PC-3 (cell line): ENCODE results near the gene PIK3R2. TPM values are rescaled to one million over a fixed set of nuclear protein-coding genes. Genes with fewer than 3 reads are reported as not detected.
A peak's percentile ranks its signal among the peaks of the same experiment; 100 is the strongest.

Experiments used
- ATAC-seq: fragments of 200-7000 bp; cut with Tn5 transposase; 2 replicates; pipeline ENCODE4 v1.9.1; 2020; ENCODE audit warnings: mild to moderate bottlenecking, moderate library complexity
- BruUV-seq: library from RNA; stranded (reverse); fragments of 400-500 nt; replicated peaks from 2 replicates; lab custom pipeline; 2021; lab: Mats Ljungman, UMichigan
- CTCF ChIA-PET: fragments of 300-600 bp; sonication (Branson Sonifier 250); formaldehyde crosslinking; loops from one replicate; lab custom pipeline; 2022; ENCODE audit warnings: antibody characterized with exemption; lab: Charles Lee
- POLR2A ChIA-PET: fragments of 300-600 bp; sonication (Branson Sonifier 250); formaldehyde crosslinking; loops from one replicate; lab custom pipeline; 2022; ENCODE audit warnings: antibody characterized with exemption; ENCODE audit not compliant: unreplicated experiment; lab: Charles Lee
- DNase-seq: peaks from one replicate; pipeline ENCODE4 v3.0.0-alpha.2; 2015
- H2AFZ ChIP-seq: fragments of 300-600 bp; sonication (generic); 2 replicates; pipeline ENCODE4 v1.6.0; 2016; ENCODE audit warnings: antibody characterized with exemption, low read length
- H3F3A ChIP-seq: fragments of 300-600 bp; sonication (generic); one replicate; pipeline ENCODE4 v1.6.0; 2017; ENCODE audit warnings: antibody characterized with exemption, low read length, control low read depth, mild to moderate bottlenecking; ENCODE audit not compliant: unreplicated experiment
- H3K27ac ChIP-seq: fragments of 300-600 bp; sonication (generic); 2 replicates; pipeline ENCODE4 v1.5.1; 2016; ENCODE audit warnings: mild to moderate bottlenecking, low read length
- H3K27me3 ChIP-seq: fragments of 300-600 bp; sonication (generic); 2 replicates; pipeline ENCODE4 v1.6.1; 2016; ENCODE audit warnings: low read length, mixed read lengths
- H3K36me3 ChIP-seq: fragments of 300-600 bp; sonication (generic); 2 replicates; pipeline ENCODE4 v1.6.1; 2016; ENCODE audit warnings: low read depth, mixed run types, low read length, mixed read lengths
- H3K4me1 ChIP-seq: fragments of 300-600 bp; sonication (generic); 2 replicates; pipeline ENCODE4 v1.5.1; 2016; ENCODE audit warnings: low read length; ENCODE audit not compliant: insufficient read depth
- H3K4me2 ChIP-seq: fragments of 300-600 bp; sonication (generic); 2 replicates; pipeline ENCODE4 v1.6.0; 2016; ENCODE audit warnings: low read length
- H3K4me3 ChIP-seq: fragments of 300-600 bp; sonication (generic); 2 replicates; pipeline ENCODE4 v1.5.1; 2016; ENCODE audit warnings: mild to moderate bottlenecking, low read length, mixed read lengths
- H3K79me2 ChIP-seq: fragments of 300-600 bp; sonication (generic); 2 replicates; pipeline ENCODE4 v1.6.1; 2017; ENCODE audit warnings: low read length, mixed read lengths
- H3K9ac ChIP-seq: fragments of 300-600 bp; sonication (generic); 2 replicates; pipeline ENCODE4 v1.6.0; 2016; ENCODE audit warnings: mild to moderate bottlenecking, low read length
- H3K9me2 ChIP-seq: fragments of 300-600 bp; sonication (generic); replicated peaks from 2 replicates; pipeline ENCODE4 v1.6.1; 2016; ENCODE audit warnings: mixed run types, low read length, mixed read lengths
- H3K9me3 ChIP-seq: fragments of 300-600 bp; sonication (generic); 2 replicates; pipeline ENCODE4 v1.6.1; 2016; ENCODE audit warnings: low read length, mixed read lengths
- H4K20me1 ChIP-seq: fragments of 300-600 bp; sonication (generic); 2 replicates; pipeline ENCODE4 v1.6.1; 2016; ENCODE audit warnings: low read length, mixed read lengths
- CTCF ChIP-seq: fragments of 300-600 bp; sonication (generic); conservative IDR thresholded peaks from 2 replicates; pipeline ENCODE4 v1.5.1; 2017; ENCODE audit warnings: antibody characterized with exemption, low read depth, mild to moderate bottlenecking, low read length
- EZH2 ChIP-seq: fragments of 300-600 bp; sonication (generic); IDR thresholded peaks from one replicate; pipeline ENCODE4 v1.6.1; 2017; ENCODE audit warnings: antibody characterized with exemption, mild to moderate bottlenecking, low read length; ENCODE audit not compliant: unreplicated experiment
- EZH2phosphoT487 ChIP-seq: fragments of 300-600 bp; sonication (generic); IDR thresholded peaks from 2 replicates; pipeline ENCODE4 v1.6.1; 2018; ENCODE audit warnings: mild to moderate bottlenecking, antibody characterized with exemption, low read length, borderline replicate concordance
- intact Hi-C: fragments of 100-400 bp; cut with micrococcal nuclease; formaldehyde crosslinking; loops from 2 replicates; pipeline ENCODE4 v1.9.0; 2023
- total RNA-seq: library from RNA; depleted of rRNA; stranded (reverse); fragments of >200 nt; gene quantifications from 2 replicates; pipeline ENCODE4 v1.2.3, GENCODE V29; 2014

PIK3R2 gene
- total RNA-seq, 1 experiment from 2014 or later: 15.8 TPM

DNA sequence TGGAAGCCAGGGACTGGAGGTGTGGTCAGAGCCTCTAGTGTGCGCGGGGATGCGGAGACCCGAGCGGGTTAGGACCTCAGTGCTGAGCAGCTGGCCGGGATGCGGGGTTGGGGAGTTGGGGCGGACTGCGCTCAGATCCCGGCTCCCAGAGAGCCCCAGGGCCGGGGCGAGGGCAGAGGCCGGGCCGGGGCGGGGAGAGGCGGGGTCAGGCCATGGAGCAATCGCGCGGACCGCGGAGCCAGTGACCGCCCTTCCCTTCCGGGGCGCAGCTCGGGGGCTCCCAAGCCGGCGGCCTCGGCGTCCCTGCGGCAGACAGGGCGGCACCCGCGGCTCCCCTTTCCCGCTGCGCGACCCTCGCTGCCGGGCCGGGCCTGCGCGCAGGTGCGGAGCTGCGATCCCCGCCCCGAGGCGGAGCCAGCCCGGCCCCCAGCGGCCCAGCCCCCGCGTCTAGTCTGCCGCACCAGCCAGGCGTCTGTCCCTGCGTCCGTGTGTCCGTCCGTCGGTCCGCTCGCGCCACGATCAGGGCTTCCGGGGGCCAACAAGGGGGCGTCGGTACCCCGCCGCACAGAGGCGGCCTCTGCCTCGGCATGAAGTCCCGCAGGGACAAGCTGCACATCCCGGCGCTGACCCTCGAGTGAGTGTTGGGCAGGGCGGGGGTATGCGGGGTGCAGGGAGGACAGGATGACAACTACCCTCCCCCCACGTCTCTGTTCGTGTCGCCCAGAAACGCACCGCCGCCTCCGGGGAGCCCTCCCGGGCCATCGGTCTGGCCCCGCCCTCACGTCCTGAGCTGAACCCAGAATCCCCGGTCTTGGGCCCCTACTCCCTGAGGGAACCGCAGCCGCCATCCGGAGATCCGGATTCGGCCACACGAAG lies 43.0 kb upstream of the PIK3R2 start:
- ATAC-seq (peak; percentile 82), DNase-seq (peak; percentile 29)
- BruUV-seq: no TSS peak
- Histone ChIP-seq H3K9ac (peak overlapping the region; percentile 51), H3K79me2 (no peaks in the 10 kb centered on the region), H2AFZ (peak overlapping the region; percentile 87), H3K4me3 (peak overlapping the region; percentile 83), H3F3A (no peaks in the 10 kb centered on the region), H3K4me1 (peaks cover 9% of the 10 kb centered on the region; the same call in 1 of the 2 replicates), H3K27ac (no peak overlapping the region), H3K4me2 (peak overlapping the region; percentile 99), H3K36me3 (no peaks in the 10 kb centered on the region), H3K9me3 (no peaks in the 10 kb centered on the region), H3K9me2 (no peaks in the 10 kb centered on the region), H4K20me1 (no peaks in the 10 kb centered on the region), H3K27me3 (no peaks in the 10 kb centered on the region)
- ChIA-PET POLR2A (no interaction called here), CTCF (interaction anchor here (1.0 kb wide), 1 partner anchor 47 kb away, joined by 3 read pairs; no protein-coding TSS in a partner anchor)
- no peak for TF ChIP-seq CTCF
- no peak for TF ChIP-seq EZH2
- no peak for TF ChIP-seq EZH2phosphoT487
- intact Hi-C loops: no loop called here

- ChIA-PET CTCF (interaction anchor here (1.0 kb wide), 1 partner anchor 47 kb away, joined by 3 read pairs; no protein-coding TSS in a partner anchor), POLR2A (no interaction called here)
- H3K27ac ChIP-seq: no peak overlapping the region
- no peaks in the 10 kb centered on the region for H3K36me3 ChIP-seq
- H3K9me2 ChIP-seq: no peaks in the 10 kb centered on the region
- H2AFZ ChIP-seq: peak overlapping the region; percentile 87
- no peak for TF ChIP-seq CTCF
- no peak for TF ChIP-seq EZH2phosphoT487
- TF ChIP-seq EZH2: no peak
- BruUV-seq: TSS peak; percentile 29
- H3K9ac ChIP-seq: peak overlapping the region; percentile 51; the same call in 1 of the 2 replicates
- no peaks in the 10 kb centered on the region for H3K9me3 ChIP-seq
- H3F3A ChIP-seq: no peaks in the 10 kb centered on the region
- H3K79me2 ChIP-seq: no peaks in the 10 kb centered on the region
- intact Hi-C loops: no loop called here
- H3K4me2 ChIP-seq: peak overlapping the region; percentile 99
- no peak for DNase-seq
- peaks cover 9% of the 10 kb centered on the region; the same call in 1 of the 2 replicates for H3K4me1 ChIP-seq
- peak overlapping the region; percentile 83 for H3K4me3 ChIP-seq
- no peak for ATAC-seq
- H4K20me1 ChIP-seq: no peaks in the 10 kb centered on the region
- H3K27me3 ChIP-seq: no peaks in the 10 kb centered on the region
Observed at GRCh38 chr19:18110609-18111232, 42.2 kb upstream of the PIK3R2 start.
